CD4-positive, alpha-beta T cell (primary cell): Measurements from ENCODE around the gene XK. TPM values are rescaled to one million over a fixed set of nuclear protein-coding genes. Genes with fewer than 3 reads are reported as not detected.
"Not testable (repeated sequence)": the region's sequence is repeated elsewhere in the genome, so short reads cannot be mapped to it uniquely, and the experiment has no call there.

Experiments used
- ATAC-seq: fragments of 200-7000 bp; cut with Tn5 transposase; one replicate; pipeline ENCODE4 v1.10.0; 2022; ENCODE audit warnings: mild to moderate bottlenecking; ENCODE audit not compliant: poor library complexity
- CTCF ChIA-PET: fragments of 350-600 bp; sonication (Branson Sonifier 250); formaldehyde crosslinking; loops from one replicate; lab custom pipeline; 2021; ENCODE audit warnings: antibody characterized with exemption, inconsistent platforms; lab: Charles Lee
- POLR2A ChIA-PET: fragments of 350-600 bp; sonication (Branson Sonifier 250); formaldehyde crosslinking; loops from one replicate; lab custom pipeline; 2021; ENCODE audit warnings: antibody characterized with exemption, inconsistent platforms; lab: Charles Lee
- DNase-seq, 14 experiments: peaks; one replicate each; pipeline ENCODE4 v3.0.0-alpha.2; 2013 to 2020; ENCODE audit warnings: mixed read lengths in 2 of 14
- H3K27ac ChIP-seq, 2 donors: one replicate each; pipeline versions ENCODE4 v1.5.1 to v1.7.0; 2013; ENCODE audit warnings: low read length in 2 of 2, low read depth in 1 of 2, mild to moderate bottlenecking in 1 of 2
- H3K27me3 ChIP-seq, 2 experiments: 1 replicate in 1 of 2; 2 replicates in 1 of 2; pipeline versions ENCODE4 v1.6.1 to v1.7.0; 2013; ENCODE audit warnings: low read length in 2 of 2, control low read depth in 1 of 2, mild to moderate bottlenecking in 1 of 2, moderate library complexity in 1 of 2; ENCODE audit not compliant: insufficient read depth in 2 of 2, control insufficient read depth in 1 of 2
- H3K36me3 ChIP-seq: one replicate; pipeline ENCODE4 v1.6.1; 2013; ENCODE audit warnings: low read length, control low read depth; ENCODE audit not compliant: insufficient read depth
- H3K4me1 ChIP-seq: one replicate; pipeline ENCODE4 v1.6.1; 2013; ENCODE audit warnings: low read length, control low read depth; ENCODE audit not compliant: insufficient read depth
- H3K4me3 ChIP-seq: one replicate; pipeline ENCODE4 v1.5.1; 2013; ENCODE audit warnings: mild to moderate bottlenecking, low read length, moderate library complexity
- H3K9me3 ChIP-seq, 2 experiments: 1 replicate in 1 of 2; 2 replicates in 1 of 2; pipeline versions ENCODE4 v1.6.1 to v1.7.0; 2013; ENCODE audit warnings: low read length in 2 of 2, mild to moderate bottlenecking in 2 of 2, control low read depth in 1 of 2, moderate library complexity in 1 of 2; ENCODE audit not compliant: control insufficient read depth in 1 of 2, insufficient read depth in 1 of 2
- H3K27ac Mint-ChIP-seq: one replicate; pipeline ENCODE4 v1.8.0; 2020; ENCODE audit warnings: mixed read lengths
- H3K27me3 Mint-ChIP-seq: one replicate; pipeline ENCODE4 v1.8.0; 2021; ENCODE audit warnings: mixed read lengths
- H3K36me3 Mint-ChIP-seq: one replicate; pipeline ENCODE4 v1.8.0; 2021; ENCODE audit warnings: low read depth, mixed read lengths
- H3K4me1 Mint-ChIP-seq: one replicate; pipeline ENCODE4 v1.8.0; 2021; ENCODE audit warnings: low read depth, mixed read lengths
- H3K4me3 Mint-ChIP-seq: one replicate; pipeline ENCODE4 v1.8.0; 2020; ENCODE audit warnings: mild to moderate bottlenecking, mixed read lengths
- H3K9me3 Mint-ChIP-seq: one replicate; pipeline ENCODE4 v1.8.0; 2020; ENCODE audit warnings: mixed read lengths
- intact Hi-C, 2 experiments: fragments of 100-400 bp; cut with DNase I in 1 of 2; cut with micrococcal nuclease in 1 of 2; formaldehyde crosslinking; loops; one replicate each; pipeline versions ENCODE4 v1.15.1 to v1.9.0; 2023 to 2025; cut with DNase I, micrococcal nuclease
- total RNA-seq, 174 experiments: library from RNA in 2 of 174; stranded (reverse) in 2 of 174; gene quantifications; one replicate each; pipeline ENCODE4 v1.2.3 and lab custom pipeline; 2021 to 2026
- TF ChIP-seq, protein P1 (sequence below): fragments of 200-600 bp; IDR thresholded peaks from one replicate; pipeline ENCODE4 v1.8.0; 2022; ENCODE audit warnings: antibody characterized with exemption, mild to moderate bottlenecking

The XK gene
- total RNA-seq, 2 experiments from 2014 or later = 0.05 TPM; not detected in 1

GRCh38 chrX:37763400-37763799 lies 77.8 kb downstream of the XK start:
- H3K27ac Mint-ChIP-seq = peak overlapping the region; percentile 12
- DNase-seq (no peak), ATAC-seq (no peak)
- H3K4me1 Mint-ChIP-seq = peaks cover 19% of the 10 kb centered on the region
- Histone ChIP-seq H3K4me3 (no peak overlapping the region), H3K4me1 (no peaks in the 10 kb centered on the region), H3K27ac (no peak overlapping the region), H3K9me3 (no peaks in the 10 kb centered on the region), H3K27me3 (no peaks in the 10 kb centered on the region), H3K36me3 (no peaks in the 10 kb centered on the region)
- H3K27me3 Mint-ChIP-seq = no peaks in the 10 kb centered on the region
- intact Hi-C loops = no loop called here
- no peaks in the 10 kb centered on the region for H3K9me3 Mint-ChIP-seq
- ChIA-PET CTCF (interaction anchor here (1.4 kb wide), 1 partner anchor 18 kb away, joined by 3 read pairs; no protein-coding TSS in a partner anchor), POLR2A (interaction anchor here (1.2 to 1.8 kb wide), 2 partner anchors 13 to 24 kb away, joined by 3 read pairs; no protein-coding TSS in a partner anchor)
- no peak overlapping the region for H3K4me3 Mint-ChIP-seq
- no peaks in the 10 kb centered on the region for H3K36me3 Mint-ChIP-seq
- TF ChIP-seq, protein P1, sequence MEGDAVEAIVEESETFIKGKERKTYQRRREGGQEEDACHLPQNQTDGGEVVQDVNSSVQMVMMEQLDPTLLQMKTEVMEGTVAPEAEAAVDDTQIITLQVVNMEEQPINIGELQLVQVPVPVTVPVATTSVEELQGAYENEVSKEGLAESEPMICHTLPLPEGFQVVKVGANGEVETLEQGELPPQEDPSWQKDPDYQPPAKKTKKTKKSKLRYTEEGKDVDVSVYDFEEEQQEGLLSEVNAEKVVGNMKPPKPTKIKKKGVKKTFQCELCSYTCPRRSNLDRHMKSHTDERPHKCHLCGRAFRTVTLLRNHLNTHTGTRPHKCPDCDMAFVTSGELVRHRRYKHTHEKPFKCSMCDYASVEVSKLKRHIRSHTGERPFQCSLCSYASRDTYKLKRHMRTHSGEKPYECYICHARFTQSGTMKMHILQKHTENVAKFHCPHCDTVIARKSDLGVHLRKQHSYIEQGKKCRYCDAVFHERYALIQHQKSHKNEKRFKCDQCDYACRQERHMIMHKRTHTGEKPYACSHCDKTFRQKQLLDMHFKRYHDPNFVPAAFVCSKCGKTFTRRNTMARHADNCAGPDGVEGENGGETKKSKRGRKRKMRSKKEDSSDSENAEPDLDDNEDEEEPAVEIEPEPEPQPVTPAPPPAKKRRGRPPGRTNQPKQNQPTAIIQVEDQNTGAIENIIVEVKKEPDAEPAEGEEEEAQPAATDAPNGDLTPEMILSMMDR = no peak

- Mint-ChIP-seq H3K36me3 (no peaks in the 10 kb centered on the region), H3K27me3 (no peaks in the 10 kb centered on the region), H3K27ac (no peak overlapping the region), H3K9me3 (no peaks in the 10 kb centered on the region), H3K4me1 (peaks cover 8% of the 10 kb centered on the region), H3K4me3 (no peak overlapping the region)
- H3K9me3 ChIP-seq = peaks cover 0 to 6% of the 10 kb centered on the region in 2 experiments
- H3K27ac ChIP-seq = no peak overlapping the region
- TF ChIP-seq, protein P1 = no peak
- CTCF ChIA-PET = interaction anchor here (1.2 kb wide), 1 partner anchor 22 kb away, joined by 3 read pairs; no protein-coding TSS in a partner anchor
- no peaks in the 10 kb centered on the region for H3K36me3 ChIP-seq
- no peaks in the 10 kb centered on the region for H3K27me3 ChIP-seq
- POLR2A ChIA-PET = no interaction called here
- no peak for ATAC-seq
- intact Hi-C loops = no loop called here
- H3K4me1 ChIP-seq = peaks cover 3% of the 10 kb centered on the region
- DNase-seq = no peak
- no peak overlapping the region for H3K4me3 ChIP-seq
These were observed 79.9 kb downstream of the XK start for GRCh38 chrX:37765507-37765906.

DNA sequence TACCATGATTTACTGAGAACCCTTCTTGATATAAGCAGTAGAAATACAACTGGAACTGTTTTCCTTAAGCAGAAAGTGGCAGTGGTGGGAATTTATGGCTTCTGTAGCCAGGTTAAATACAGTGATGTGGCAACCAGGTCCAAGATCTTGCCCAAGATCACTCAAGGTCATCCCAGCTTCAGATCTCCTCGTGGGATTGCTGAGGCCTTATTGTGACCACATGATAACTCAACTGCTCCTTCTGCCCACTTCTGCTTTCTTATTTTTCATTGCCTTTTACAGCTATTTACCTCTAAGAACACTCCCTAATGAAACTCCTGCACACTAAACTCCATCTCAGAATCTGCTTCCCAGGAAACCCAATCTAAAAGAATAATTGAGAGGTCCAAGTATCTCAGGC lies 81.8 kb downstream of the XK start:
- Histone ChIP-seq H3K4me1 (peaks cover 3% of the 10 kb centered on the region), H3K27me3 (no peaks in the 10 kb centered on the region), H3K4me3 (no peak overlapping the region), H3K36me3 (no peaks in the 10 kb centered on the region), H3K27ac (no peak overlapping the region), H3K9me3 (peaks cover 0 to 6% of the 10 kb centered on the region in 2 experiments)
- Mint-ChIP-seq H3K27me3 (no peaks in the 10 kb centered on the region), H3K4me3 (no peak overlapping the region), H3K9me3 (no peaks in the 10 kb centered on the region), H3K27ac (no peak overlapping the region), H3K4me1 (peaks cover 8% of the 10 kb centered on the region), H3K36me3 (no peaks in the 10 kb centered on the region)
- no peak for DNase-seq
- TF ChIP-seq, protein P1 = no peak
- intact Hi-C loops = no loop called here
- POLR2A ChIA-PET = no interaction called here
- CTCF ChIA-PET = no interaction called here
- no peak for ATAC-seq

DNA sequence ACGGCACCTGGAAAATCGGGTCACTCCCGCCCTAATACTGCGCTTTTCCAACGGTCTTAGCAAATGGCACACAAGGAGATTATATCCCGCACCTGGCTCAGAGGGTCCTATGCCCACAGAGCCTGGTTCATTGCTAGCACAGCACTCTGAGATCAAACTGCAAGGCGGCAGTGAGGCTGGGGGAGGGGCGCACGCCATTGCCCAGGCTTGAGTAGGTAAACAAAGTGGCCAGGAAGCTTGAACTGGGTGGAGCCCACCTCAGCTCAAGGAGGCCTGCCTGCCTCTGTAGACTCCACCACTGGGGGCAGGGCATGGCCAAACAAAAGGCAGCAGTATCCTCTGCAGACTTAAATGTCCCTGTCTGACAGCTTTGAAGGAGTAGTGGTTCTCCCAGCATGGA lies 83.3 kb downstream of the XK start:
- ATAC-seq = not testable (repeated sequence)

More for the DNA sequence above, 83.3 kb downstream of the XK start:
- H3K4me3 ChIP-seq, DNase-seq, H3K27ac ChIP-seq, H3K9me3 Mint-ChIP-seq, H3K4me3 Mint-ChIP-seq, H3K4me1 Mint-ChIP-seq, H3K4me1 ChIP-seq, H3K36me3 ChIP-seq, H3K27me3 Mint-ChIP-seq, H3K36me3 Mint-ChIP-seq, H3K9me3 ChIP-seq, H3K27me3 ChIP-seq, POLR2A ChIA-PET, intact Hi-C loops, H3K27ac Mint-ChIP-seq: not testable (repeated sequence)
- CTCF ChIA-PET = interaction anchor here (1.0 kb wide), 1 partner anchor 12 kb away, joined by 3 read pairs; no protein-coding TSS in a partner anchor
